ENCODE results near the gene FRMD4B. TPM values are rescaled to one million over a fixed set of nuclear protein-coding genes. Genes with fewer than 3 reads are reported as not detected.

The FRMD4B gene
- total and polyA plus RNA-seq, 2 donors (not counting 3 experiments of a cell fraction or from before 2014, with no cell fraction given), result 66.4 to 89.7 TPM

DNA sequence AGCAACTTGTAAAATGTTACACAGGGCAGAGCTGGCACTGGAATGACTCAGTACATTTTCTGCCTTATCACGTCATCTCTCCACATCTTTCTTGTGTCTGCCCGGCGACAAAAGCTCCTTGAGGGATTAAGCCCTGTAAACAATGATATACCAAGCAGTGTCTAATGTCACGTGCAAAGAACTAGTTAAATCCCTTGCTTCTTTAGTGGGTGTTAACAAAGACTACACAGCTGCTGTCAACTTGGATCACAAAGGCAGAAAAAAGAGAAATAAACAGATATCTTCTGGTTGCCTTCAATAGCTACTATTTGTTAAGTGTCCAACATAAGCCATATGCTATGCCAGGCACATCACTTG, 48.1 kb upstream of the FRMD4B start:
- Histone ChIP-seq H2AFZ (ENCODE audit: low read depth, low read length) (no peak overlapping the region), H3K36me3 (ENCODE audit: control insufficient read depth in 2 of 2, extremely low read depth in 1 of 2, insufficient read depth in 2 of 2, low read length in 2 of 2) (no peaks in the 10 kb centered on the region), H3K4me1 (ENCODE audit: control insufficient read depth, extremely low read depth, insufficient read depth, low read length) (no peaks in the 10 kb centered on the region), H3K9ac (replicated peaks; ENCODE audit: extremely low read depth, insufficient read depth, low read length) (no peak overlapping the region), H3K4me3 (replicated peaks in 1 of 3; ENCODE audit: insufficient read depth in 1 of 3, low read depth in 1 of 3, low read length in 3 of 3) (no peak overlapping the region), H3K9me3 (replicated peaks; ENCODE audit: control insufficient read depth, insufficient read depth, low read length) (no peaks in the 10 kb centered on the region), H3K27ac (ENCODE audit: insufficient read depth, low read depth, low read length) (no peak overlapping the region), H3K4me2 (ENCODE audit: insufficient read depth, low read length) (no peak overlapping the region), H4K20me1 (replicated peaks; ENCODE audit: control insufficient read depth, extremely low read depth, insufficient read depth, low read length) (no peaks in the 10 kb centered on the region), H3K9me1 (replicated peaks; ENCODE audit: control insufficient read depth, extremely low read depth, insufficient read depth, low read length) (no peaks in the 10 kb centered on the region), H3K79me2 (ENCODE audit: control insufficient read depth, insufficient read depth, low read length) (no peaks in the 10 kb centered on the region), H3K27me3 (ENCODE audit: control insufficient read depth in 2 of 2, insufficient read depth in 2 of 2, low read length in 2 of 2) (no peaks in the 10 kb centered on the region)
- FAIRE-seq, result no peak
- POLR2A ChIA-PET, result no interaction called here
- intact Hi-C loops (cut with micrococcal nuclease) (no loop called here), dilution Hi-C loops (cut with MboI; ENCODE audit: extremely low pct_ligation_motif_present, low sequenced_read_pairs) (no loop called here)
- CTCF ChIA-PET, result interaction anchor here (0.8 to 1.7 kb wide), 4 partner anchors 12 to 315 kb away, joined by 3 to 9 read pairs (median 5); no protein-coding TSS in a partner anchor
- no TSS peak for BruUV-seq (replicated peaks)
- TF ChIP-seq MYC (IDR thresholded peaks at IDR 0.05; ENCODE audit: low read depth, low read length) (no peak), MAX (IDR thresholded peaks at IDR 0.05; ENCODE audit: insufficient read depth, insufficient read length) (no peak), POLR2A (IDR thresholded peaks at IDR 0.05; ENCODE audit: low read depth, low read length) (no peak), GATA2 (IDR thresholded peaks at IDR 0.05; ENCODE audit: insufficient read depth, insufficient read length, low read depth, low read length) (peak; percentile 36), FOS (IDR thresholded peaks at IDR 0.05; ENCODE audit: borderline replicate concordance, insufficient read depth, low read length) (no peak), POLR2AphosphoS5 (IDR thresholded peaks at IDR 0.05; ENCODE audit: insufficient read depth, low read depth, low read length) (no peak)
- no peak for DNase-seq (ENCODE audit: low read depth, low spot score)

GRCh38 chr3:69433121-69433968, 47.5 kb upstream of the FRMD4B start:
- TF ChIP-seq POLR2A (IDR thresholded peaks at IDR 0.05; ENCODE audit: low read depth, low read length) (no peak), EZH2 (IDR thresholded peaks at IDR 0.05; ENCODE audit: borderline replicate concordance, low read depth, low read length, severe bottlenecking) (no peak), JUN (IDR thresholded peaks at IDR 0.05; ENCODE audit: borderline replicate concordance, insufficient read depth, insufficient read length, low read depth) (no peak), MYC (IDR thresholded peaks at IDR 0.05; ENCODE audit: low read depth, low read length) (no peak), MAX (IDR thresholded peaks at IDR 0.05; ENCODE audit: insufficient read depth, insufficient read length) (no peak), GATA2 (IDR thresholded peaks at IDR 0.05; ENCODE audit: insufficient read depth, insufficient read length, low read depth, low read length) (no peak), POLR2AphosphoS5 (IDR thresholded peaks at IDR 0.05; ENCODE audit: insufficient read depth, low read depth, low read length) (no peak), FOS (IDR thresholded peaks at IDR 0.05; ENCODE audit: borderline replicate concordance, insufficient read depth, low read length) (no peak)
- TF ChIP-seq, protein P1, sequence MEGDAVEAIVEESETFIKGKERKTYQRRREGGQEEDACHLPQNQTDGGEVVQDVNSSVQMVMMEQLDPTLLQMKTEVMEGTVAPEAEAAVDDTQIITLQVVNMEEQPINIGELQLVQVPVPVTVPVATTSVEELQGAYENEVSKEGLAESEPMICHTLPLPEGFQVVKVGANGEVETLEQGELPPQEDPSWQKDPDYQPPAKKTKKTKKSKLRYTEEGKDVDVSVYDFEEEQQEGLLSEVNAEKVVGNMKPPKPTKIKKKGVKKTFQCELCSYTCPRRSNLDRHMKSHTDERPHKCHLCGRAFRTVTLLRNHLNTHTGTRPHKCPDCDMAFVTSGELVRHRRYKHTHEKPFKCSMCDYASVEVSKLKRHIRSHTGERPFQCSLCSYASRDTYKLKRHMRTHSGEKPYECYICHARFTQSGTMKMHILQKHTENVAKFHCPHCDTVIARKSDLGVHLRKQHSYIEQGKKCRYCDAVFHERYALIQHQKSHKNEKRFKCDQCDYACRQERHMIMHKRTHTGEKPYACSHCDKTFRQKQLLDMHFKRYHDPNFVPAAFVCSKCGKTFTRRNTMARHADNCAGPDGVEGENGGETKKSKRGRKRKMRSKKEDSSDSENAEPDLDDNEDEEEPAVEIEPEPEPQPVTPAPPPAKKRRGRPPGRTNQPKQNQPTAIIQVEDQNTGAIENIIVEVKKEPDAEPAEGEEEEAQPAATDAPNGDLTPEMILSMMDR (IDR thresholded peaks at IDR 0.05; ENCODE audit: extremely low read depth in 1 of 2, insufficient read depth in 1 of 2, low read depth in 1 of 2, low read length in 2 of 2), result no peak
- Histone ChIP-seq H3K79me2 (ENCODE audit: control insufficient read depth, insufficient read depth, low read length) (no peaks in the 10 kb centered on the region), H3K27me3 (ENCODE audit: control insufficient read depth in 2 of 2, insufficient read depth in 2 of 2, low read length in 2 of 2) (no peaks in the 10 kb centered on the region), H3K9me3 (replicated peaks; ENCODE audit: control insufficient read depth, insufficient read depth, low read length) (no peaks in the 10 kb centered on the region), H3K4me2 (ENCODE audit: insufficient read depth, low read length) (no peak overlapping the region), H3K9ac (replicated peaks; ENCODE audit: extremely low read depth, insufficient read depth, low read length) (no peak overlapping the region), H3K4me3 (replicated peaks in 1 of 3; ENCODE audit: insufficient read depth in 1 of 3, low read depth in 1 of 3, low read length in 3 of 3) (no peak overlapping the region), H3K36me3 (ENCODE audit: control insufficient read depth in 2 of 2, extremely low read depth in 1 of 2, insufficient read depth in 2 of 2, low read length in 2 of 2) (no peaks in the 10 kb centered on the region), H3K27ac (ENCODE audit: insufficient read depth, low read depth, low read length) (no peak overlapping the region), H3K9me1 (replicated peaks; ENCODE audit: control insufficient read depth, extremely low read depth, insufficient read depth, low read length) (no peaks in the 10 kb centered on the region), H2AFZ (ENCODE audit: low read depth, low read length) (no peak overlapping the region), H3K4me1 (ENCODE audit: control insufficient read depth, extremely low read depth, insufficient read depth, low read length) (no peaks in the 10 kb centered on the region), H4K20me1 (replicated peaks; ENCODE audit: control insufficient read depth, extremely low read depth, insufficient read depth, low read length) (no peaks in the 10 kb centered on the region)
- dilution Hi-C loops (cut with MboI; ENCODE audit: extremely low pct_ligation_motif_present, low sequenced_read_pairs), result no loop called here
- intact Hi-C loops (cut with micrococcal nuclease), result no loop called here
- FAIRE-seq, result no peak
- DNase-seq (ENCODE audit: low read depth, low spot score), result no peak
- ChIA-PET CTCF (interaction anchor here (0.8 to 1.7 kb wide), 4 partner anchors 11 to 314 kb away, joined by 3 to 9 read pairs (median 5); no protein-coding TSS in a partner anchor), POLR2A (no interaction called here)
- no TSS peak for BruUV-seq (replicated peaks)

All from endothelial cell of umbilical vein (primary cell).